ENCODE data around the gene LRCH1. TPM values are rescaled to one million over a fixed set of nuclear protein-coding genes. Genes with fewer than 3 reads are reported as not detected.

Gene LRCH1
- total RNA-seq, 1 experiment from 2014 or later, result 11.8 TPM

DNA sequence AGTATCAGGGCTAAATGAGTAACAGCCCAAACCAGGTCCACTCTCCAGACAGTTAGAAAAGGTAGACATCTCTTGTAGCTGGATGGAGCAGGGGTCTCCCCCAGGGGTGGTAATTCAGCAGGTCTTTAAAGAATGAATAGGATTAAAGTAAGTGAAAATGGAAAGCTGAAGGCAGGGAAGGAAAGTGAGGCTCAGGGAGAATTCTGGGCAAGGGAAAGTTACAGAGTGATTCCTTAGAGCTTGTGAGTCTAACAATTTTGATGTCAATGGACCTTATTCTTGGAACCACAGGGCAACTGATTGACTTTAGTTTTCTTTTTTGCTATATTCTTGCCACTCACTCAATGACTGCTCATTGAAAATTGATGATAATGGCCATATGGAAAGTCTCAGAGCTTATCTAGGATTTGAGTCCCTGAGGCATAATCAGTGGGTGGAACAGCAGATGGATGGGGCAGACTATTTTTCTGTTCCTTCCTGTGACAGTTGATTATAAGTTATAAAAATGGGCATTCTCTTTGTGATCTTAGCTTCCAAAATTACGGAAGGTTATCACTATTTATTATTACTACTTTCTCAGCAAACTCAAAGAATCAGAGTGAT is 76.9 kb downstream of the LRCH1 start (continued):
- TF ChIP-seq, protein P1, sequence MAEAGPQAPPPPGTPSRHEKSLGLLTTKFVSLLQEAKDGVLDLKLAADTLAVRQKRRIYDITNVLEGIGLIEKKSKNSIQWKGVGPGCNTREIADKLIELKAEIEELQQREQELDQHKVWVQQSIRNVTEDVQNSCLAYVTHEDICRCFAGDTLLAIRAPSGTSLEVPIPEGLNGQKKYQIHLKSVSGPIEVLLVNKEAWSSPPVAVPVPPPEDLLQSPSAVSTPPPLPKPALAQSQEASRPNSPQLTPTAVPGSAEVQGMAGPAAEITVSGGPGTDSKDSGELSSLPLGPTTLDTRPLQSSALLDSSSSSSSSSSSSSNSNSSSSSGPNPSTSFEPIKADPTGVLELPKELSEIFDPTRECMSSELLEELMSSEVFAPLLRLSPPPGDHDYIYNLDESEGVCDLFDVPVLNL (CRISPR knock-in tag; IDR thresholded peaks at IDR 0.05; ENCODE audit: borderline replicate concordance, low read depth), result no peak

DNA sequence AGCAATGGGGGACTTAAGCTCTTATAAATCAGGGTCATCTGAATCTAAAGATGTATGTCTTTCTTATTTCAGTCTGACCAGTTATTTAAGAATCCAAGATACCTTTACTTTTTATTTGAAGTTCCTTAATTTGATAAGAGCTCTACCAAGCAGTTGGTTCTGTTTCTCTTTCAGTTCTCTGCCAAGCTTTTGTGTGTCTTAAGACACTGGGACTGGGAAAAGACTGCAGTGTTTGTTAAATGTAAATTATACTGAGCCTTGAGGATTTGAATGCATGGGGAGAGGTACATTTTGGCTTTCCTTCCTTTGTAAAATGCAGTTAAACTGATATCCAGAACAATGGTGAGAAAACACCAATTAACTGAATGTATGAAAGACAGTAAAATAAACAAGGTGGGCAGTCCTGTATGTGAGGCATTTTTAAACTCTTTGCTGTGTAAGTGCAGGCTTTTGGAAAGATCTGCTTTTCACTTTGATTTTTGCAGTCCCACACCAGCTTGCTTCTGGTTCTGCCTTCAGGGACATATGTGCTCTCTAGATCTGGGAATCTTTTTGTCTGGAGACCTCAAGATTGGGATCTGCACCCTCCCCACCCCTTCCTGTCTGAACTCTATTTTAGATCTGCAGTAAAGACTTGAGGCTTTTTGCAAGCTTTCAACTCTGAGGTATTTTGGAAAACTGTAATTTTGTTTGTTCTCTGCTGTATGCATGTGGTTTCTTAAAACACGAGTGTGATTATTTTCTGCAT is 77.6 kb downstream of the LRCH1 start:
- CTCF ChIA-PET, result interaction anchor here (1.2 kb wide), 1 partner anchor 77 kb away, joined by 3 read pairs; the partner anchor contains the start of gene LRCH1
- POLR2A ChIA-PET, result interaction anchor here (0.9 to 1.2 kb wide), 2 partner anchors 11 to 15 kb away, joined by 3 to 5 read pairs; no protein-coding TSS in a partner anchor
- H3K4me1 Mint-ChIP-seq, result peaks cover 51% of the 10 kb centered on the region

More for the DNA sequence above, 77.6 kb downstream of the LRCH1 start:
- Mint-ChIP-seq H3K4me3 (no peak overlapping the region), H3K27ac (peak overlapping the region; percentile 84), H3K9me3 (no peaks in the 10 kb centered on the region), H3K27me3 (ENCODE audit: low read depth) (no peaks in the 10 kb centered on the region), H3K36me3 (no peaks in the 10 kb centered on the region)
- no peak for DNase-seq (ENCODE audit: low spot score)
- peak; percentile 55; the same call in 1 of the 2 replicates for ATAC-seq
- TF ChIP-seq FOXK1 (CRISPR knock-in tag; IDR thresholded peaks at IDR 0.05), result no peak
- TF ChIP-seq, protein P2, sequence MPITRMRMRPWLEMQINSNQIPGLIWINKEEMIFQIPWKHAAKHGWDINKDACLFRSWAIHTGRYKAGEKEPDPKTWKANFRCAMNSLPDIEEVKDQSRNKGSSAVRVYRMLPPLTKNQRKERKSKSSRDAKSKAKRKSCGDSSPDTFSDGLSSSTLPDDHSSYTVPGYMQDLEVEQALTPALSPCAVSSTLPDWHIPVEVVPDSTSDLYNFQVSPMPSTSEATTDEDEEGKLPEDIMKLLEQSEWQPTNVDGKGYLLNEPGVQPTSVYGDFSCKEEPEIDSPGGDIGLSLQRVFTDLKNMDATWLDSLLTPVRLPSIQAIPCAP (CRISPR knock-in tag; IDR thresholded peaks at IDR 0.05), result no peak
- TF ChIP-seq, protein P3, sequence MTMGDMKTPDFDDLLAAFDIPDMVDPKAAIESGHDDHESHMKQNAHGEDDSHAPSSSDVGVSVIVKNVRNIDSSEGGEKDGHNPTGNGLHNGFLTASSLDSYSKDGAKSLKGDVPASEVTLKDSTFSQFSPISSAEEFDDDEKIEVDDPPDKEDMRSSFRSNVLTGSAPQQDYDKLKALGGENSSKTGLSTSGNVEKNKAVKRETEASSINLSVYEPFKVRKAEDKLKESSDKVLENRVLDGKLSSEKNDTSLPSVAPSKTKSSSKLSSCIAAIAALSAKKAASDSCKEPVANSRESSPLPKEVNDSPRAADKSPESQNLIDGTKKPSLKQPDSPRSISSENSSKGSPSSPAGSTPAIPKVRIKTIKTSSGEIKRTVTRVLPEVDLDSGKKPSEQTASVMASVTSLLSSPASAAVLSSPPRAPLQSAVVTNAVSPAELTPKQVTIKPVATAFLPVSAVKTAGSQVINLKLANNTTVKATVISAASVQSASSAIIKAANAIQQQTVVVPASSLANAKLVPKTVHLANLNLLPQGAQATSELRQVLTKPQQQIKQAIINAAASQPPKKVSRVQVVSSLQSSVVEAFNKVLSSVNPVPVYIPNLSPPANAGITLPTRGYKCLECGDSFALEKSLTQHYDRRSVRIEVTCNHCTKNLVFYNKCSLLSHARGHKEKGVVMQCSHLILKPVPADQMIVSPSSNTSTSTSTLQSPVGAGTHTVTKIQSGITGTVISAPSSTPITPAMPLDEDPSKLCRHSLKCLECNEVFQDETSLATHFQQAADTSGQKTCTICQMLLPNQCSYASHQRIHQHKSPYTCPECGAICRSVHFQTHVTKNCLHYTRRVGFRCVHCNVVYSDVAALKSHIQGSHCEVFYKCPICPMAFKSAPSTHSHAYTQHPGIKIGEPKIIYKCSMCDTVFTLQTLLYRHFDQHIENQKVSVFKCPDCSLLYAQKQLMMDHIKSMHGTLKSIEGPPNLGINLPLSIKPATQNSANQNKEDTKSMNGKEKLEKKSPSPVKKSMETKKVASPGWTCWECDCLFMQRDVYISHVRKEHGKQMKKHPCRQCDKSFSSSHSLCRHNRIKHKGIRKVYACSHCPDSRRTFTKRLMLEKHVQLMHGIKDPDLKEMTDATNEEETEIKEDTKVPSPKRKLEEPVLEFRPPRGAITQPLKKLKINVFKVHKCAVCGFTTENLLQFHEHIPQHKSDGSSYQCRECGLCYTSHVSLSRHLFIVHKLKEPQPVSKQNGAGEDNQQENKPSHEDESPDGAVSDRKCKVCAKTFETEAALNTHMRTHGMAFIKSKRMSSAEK (CRISPR knock-in tag; IDR thresholded peaks at IDR 0.05; ENCODE audit: borderline replicate concordance), result no peak
- TF ChIP-seq, protein P4, sequence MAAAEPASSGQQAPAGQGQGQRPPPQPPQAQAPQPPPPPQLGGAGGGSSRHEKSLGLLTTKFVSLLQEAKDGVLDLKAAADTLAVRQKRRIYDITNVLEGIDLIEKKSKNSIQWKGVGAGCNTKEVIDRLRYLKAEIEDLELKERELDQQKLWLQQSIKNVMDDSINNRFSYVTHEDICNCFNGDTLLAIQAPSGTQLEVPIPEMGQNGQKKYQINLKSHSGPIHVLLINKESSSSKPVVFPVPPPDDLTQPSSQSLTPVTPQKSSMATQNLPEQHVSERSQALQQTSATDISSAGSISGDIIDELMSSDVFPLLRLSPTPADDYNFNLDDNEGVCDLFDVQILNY (CRISPR knock-in tag; IDR thresholded peaks at IDR 0.05), result no peak
- TF ChIP-seq, protein P5, sequence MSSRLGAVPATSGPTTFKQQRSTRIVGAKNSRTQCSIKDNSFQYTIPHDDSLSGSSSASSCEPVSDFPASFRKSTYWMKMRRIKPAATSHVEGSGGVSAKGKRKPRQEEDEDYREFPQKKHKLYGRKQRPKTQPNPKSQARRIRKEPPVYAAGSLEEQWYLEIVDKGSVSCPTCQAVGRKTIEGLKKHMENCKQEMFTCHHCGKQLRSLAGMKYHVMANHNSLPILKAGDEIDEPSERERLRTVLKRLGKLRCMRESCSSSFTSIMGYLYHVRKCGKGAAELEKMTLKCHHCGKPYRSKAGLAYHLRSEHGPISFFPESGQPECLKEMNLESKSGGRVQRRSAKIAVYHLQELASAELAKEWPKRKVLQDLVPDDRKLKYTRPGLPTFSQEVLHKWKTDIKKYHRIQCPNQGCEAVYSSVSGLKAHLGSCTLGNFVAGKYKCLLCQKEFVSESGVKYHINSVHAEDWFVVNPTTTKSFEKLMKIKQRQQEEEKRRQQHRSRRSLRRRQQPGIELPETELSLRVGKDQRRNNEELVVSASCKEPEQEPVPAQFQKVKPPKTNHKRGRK (CRISPR knock-in tag; IDR thresholded peaks at IDR 0.05; ENCODE audit: borderline replicate concordance), result no peak
- TF ChIP-seq SP1 (CRISPR knock-in tag; conservative IDR thresholded peaks at IDR 0.05), result no peak
- TF ChIP-seq, protein P6, sequence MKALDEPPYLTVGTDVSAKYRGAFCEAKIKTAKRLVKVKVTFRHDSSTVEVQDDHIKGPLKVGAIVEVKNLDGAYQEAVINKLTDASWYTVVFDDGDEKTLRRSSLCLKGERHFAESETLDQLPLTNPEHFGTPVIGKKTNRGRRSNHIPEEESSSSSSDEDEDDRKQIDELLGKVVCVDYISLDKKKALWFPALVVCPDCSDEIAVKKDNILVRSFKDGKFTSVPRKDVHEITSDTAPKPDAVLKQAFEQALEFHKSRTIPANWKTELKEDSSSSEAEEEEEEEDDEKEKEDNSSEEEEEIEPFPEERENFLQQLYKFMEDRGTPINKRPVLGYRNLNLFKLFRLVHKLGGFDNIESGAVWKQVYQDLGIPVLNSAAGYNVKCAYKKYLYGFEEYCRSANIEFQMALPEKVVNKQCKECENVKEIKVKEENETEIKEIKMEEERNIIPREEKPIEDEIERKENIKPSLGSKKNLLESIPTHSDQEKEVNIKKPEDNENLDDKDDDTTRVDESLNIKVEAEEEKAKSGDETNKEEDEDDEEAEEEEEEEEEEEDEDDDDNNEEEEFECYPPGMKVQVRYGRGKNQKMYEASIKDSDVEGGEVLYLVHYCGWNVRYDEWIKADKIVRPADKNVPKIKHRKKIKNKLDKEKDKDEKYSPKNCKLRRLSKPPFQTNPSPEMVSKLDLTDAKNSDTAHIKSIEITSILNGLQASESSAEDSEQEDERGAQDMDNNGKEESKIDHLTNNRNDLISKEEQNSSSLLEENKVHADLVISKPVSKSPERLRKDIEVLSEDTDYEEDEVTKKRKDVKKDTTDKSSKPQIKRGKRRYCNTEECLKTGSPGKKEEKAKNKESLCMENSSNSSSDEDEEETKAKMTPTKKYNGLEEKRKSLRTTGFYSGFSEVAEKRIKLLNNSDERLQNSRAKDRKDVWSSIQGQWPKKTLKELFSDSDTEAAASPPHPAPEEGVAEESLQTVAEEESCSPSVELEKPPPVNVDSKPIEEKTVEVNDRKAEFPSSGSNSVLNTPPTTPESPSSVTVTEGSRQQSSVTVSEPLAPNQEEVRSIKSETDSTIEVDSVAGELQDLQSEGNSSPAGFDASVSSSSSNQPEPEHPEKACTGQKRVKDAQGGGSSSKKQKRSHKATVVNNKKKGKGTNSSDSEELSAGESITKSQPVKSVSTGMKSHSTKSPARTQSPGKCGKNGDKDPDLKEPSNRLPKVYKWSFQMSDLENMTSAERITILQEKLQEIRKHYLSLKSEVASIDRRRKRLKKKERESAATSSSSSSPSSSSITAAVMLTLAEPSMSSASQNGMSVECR (CRISPR knock-in tag; IDR thresholded peaks at IDR 0.05; ENCODE audit: borderline replicate concordance), result no peak
- no peak for TF ChIP-seq ZNF263 (CRISPR knock-in tag; IDR thresholded peaks at IDR 0.05; ENCODE audit: low read depth)
- TF ChIP-seq, protein P7, sequence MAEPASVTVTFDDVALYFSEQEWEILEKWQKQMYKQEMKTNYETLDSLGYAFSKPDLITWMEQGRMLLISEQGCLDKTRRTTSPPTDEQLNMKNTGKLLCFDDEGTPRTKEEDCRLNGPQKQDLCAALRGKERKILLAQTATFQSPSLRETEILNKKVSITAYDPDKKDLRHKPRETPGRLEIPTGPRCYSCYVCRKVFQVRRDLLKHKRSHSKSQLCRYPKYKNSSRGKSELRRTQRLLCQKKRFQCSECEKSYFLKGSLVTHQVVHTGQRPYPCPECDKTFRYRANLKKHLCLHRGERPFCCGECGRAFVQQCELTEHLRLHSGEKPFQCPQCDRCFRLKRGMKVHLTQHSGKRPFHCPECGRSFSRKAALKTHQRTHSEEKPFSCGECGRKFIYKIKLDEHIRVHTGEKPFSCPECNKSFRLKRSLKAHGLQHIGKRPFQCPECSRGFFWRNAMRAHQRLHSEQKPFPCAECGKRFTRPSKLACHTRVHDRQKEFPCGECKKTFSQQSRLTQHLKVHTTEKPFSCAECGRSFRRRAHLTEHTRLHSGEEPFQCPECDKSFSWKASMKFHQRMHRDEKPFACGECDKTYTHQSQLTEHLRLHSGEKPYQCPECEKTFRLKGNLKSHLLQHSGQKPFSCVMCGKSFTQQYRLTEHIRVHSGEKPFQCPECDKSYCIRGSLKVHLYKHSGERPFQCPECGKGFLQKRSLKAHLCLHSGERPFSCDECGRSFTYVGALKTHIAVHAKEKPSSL (CRISPR knock-in tag; conservative IDR thresholded peaks at IDR 0.05), result no peak
